ENCODE measurements around the gene PRR27.

GRCh38 chr4:70195425-70195824 is 41.4 kb downstream of the PRR27 start, which contains the start of gene ODAM:
- TF ChIP-seq CTCF (IDR thresholded peaks at IDR 0.05) (no peak), POLR2A (IDR thresholded peaks at IDR 0.05) (no peak)

All from esophagus squamous epithelium (tissue), 4 donors.